PC-3 (cell line): ENCODE results near the gene TGFBI. TPM values are rescaled to one million over a fixed set of nuclear protein-coding genes. Genes with fewer than 3 reads are reported as not detected.

ENCODE experiments used
- ATAC-seq: fragments of 200-7000 bp; cut with Tn5 transposase; 2 replicates; pipeline ENCODE4 v1.9.1; 2020; ENCODE audit warnings: mild to moderate bottlenecking, moderate library complexity
- BruUV-seq: library from RNA; stranded (reverse); fragments of 400-500 nt; replicated peaks from 2 replicates; lab custom pipeline; 2021; lab: Mats Ljungman, UMichigan
- CTCF ChIA-PET: fragments of 300-600 bp; sonication (Branson Sonifier 250); formaldehyde crosslinking; loops from one replicate; lab custom pipeline; 2022; ENCODE audit warnings: antibody characterized with exemption; lab: Charles Lee
- POLR2A ChIA-PET: fragments of 300-600 bp; sonication (Branson Sonifier 250); formaldehyde crosslinking; loops from one replicate; lab custom pipeline; 2022; ENCODE audit warnings: antibody characterized with exemption; ENCODE audit not compliant: unreplicated experiment; lab: Charles Lee
- DNase-seq: peaks from one replicate; pipeline ENCODE4 v3.0.0-alpha.2; 2015
- H2AFZ ChIP-seq: fragments of 300-600 bp; sonication (generic); 2 replicates; pipeline ENCODE4 v1.6.0; 2016; ENCODE audit warnings: antibody characterized with exemption, low read length
- H3F3A ChIP-seq: fragments of 300-600 bp; sonication (generic); one replicate; pipeline ENCODE4 v1.6.0; 2017; ENCODE audit warnings: antibody characterized with exemption, low read length, control low read depth, mild to moderate bottlenecking; ENCODE audit not compliant: unreplicated experiment
- H3K27ac ChIP-seq: fragments of 300-600 bp; sonication (generic); 2 replicates; pipeline ENCODE4 v1.5.1; 2016; ENCODE audit warnings: mild to moderate bottlenecking, low read length
- H3K27me3 ChIP-seq: fragments of 300-600 bp; sonication (generic); 2 replicates; pipeline ENCODE4 v1.6.1; 2016; ENCODE audit warnings: low read length, mixed read lengths
- H3K36me3 ChIP-seq: fragments of 300-600 bp; sonication (generic); 2 replicates; pipeline ENCODE4 v1.6.1; 2016; ENCODE audit warnings: low read depth, mixed run types, low read length, mixed read lengths
- H3K4me1 ChIP-seq: fragments of 300-600 bp; sonication (generic); 2 replicates; pipeline ENCODE4 v1.5.1; 2016; ENCODE audit warnings: low read length; ENCODE audit not compliant: insufficient read depth
- H3K4me2 ChIP-seq: fragments of 300-600 bp; sonication (generic); 2 replicates; pipeline ENCODE4 v1.6.0; 2016; ENCODE audit warnings: low read length
- H3K4me3 ChIP-seq: fragments of 300-600 bp; sonication (generic); 2 replicates; pipeline ENCODE4 v1.5.1; 2016; ENCODE audit warnings: mild to moderate bottlenecking, low read length, mixed read lengths
- H3K79me2 ChIP-seq: fragments of 300-600 bp; sonication (generic); 2 replicates; pipeline ENCODE4 v1.6.1; 2017; ENCODE audit warnings: low read length, mixed read lengths
- H3K9ac ChIP-seq: fragments of 300-600 bp; sonication (generic); 2 replicates; pipeline ENCODE4 v1.6.0; 2016; ENCODE audit warnings: mild to moderate bottlenecking, low read length
- H3K9me2 ChIP-seq: fragments of 300-600 bp; sonication (generic); replicated peaks from 2 replicates; pipeline ENCODE4 v1.6.1; 2016; ENCODE audit warnings: mixed run types, low read length, mixed read lengths
- H3K9me3 ChIP-seq: fragments of 300-600 bp; sonication (generic); 2 replicates; pipeline ENCODE4 v1.6.1; 2016; ENCODE audit warnings: low read length, mixed read lengths
- H4K20me1 ChIP-seq: fragments of 300-600 bp; sonication (generic); 2 replicates; pipeline ENCODE4 v1.6.1; 2016; ENCODE audit warnings: low read length, mixed read lengths
- EZH2 ChIP-seq: fragments of 300-600 bp; sonication (generic); IDR thresholded peaks from one replicate; pipeline ENCODE4 v1.6.1; 2017; ENCODE audit warnings: antibody characterized with exemption, mild to moderate bottlenecking, low read length; ENCODE audit not compliant: unreplicated experiment
- EZH2phosphoT487 ChIP-seq: fragments of 300-600 bp; sonication (generic); IDR thresholded peaks from 2 replicates; pipeline ENCODE4 v1.6.1; 2018; ENCODE audit warnings: mild to moderate bottlenecking, antibody characterized with exemption, low read length, borderline replicate concordance
- intact Hi-C: fragments of 100-400 bp; cut with micrococcal nuclease; formaldehyde crosslinking; loops from 2 replicates; pipeline ENCODE4 v1.9.0; 2023
- total RNA-seq: library from RNA; depleted of rRNA; stranded (reverse); fragments of >200 nt; gene quantifications from 2 replicates; pipeline ENCODE4 v1.2.3, GENCODE V29; 2014
- TF ChIP-seq, protein P1 (sequence below): fragments of 300-600 bp; sonication (generic); conservative IDR thresholded peaks from 2 replicates; pipeline ENCODE4 v1.5.1; 2017; ENCODE audit warnings: antibody characterized with exemption, low read depth, mild to moderate bottlenecking, low read length

Gene TGFBI
- total RNA-seq, 1 experiment from 2014 or later: 4.8 TPM

DNA sequence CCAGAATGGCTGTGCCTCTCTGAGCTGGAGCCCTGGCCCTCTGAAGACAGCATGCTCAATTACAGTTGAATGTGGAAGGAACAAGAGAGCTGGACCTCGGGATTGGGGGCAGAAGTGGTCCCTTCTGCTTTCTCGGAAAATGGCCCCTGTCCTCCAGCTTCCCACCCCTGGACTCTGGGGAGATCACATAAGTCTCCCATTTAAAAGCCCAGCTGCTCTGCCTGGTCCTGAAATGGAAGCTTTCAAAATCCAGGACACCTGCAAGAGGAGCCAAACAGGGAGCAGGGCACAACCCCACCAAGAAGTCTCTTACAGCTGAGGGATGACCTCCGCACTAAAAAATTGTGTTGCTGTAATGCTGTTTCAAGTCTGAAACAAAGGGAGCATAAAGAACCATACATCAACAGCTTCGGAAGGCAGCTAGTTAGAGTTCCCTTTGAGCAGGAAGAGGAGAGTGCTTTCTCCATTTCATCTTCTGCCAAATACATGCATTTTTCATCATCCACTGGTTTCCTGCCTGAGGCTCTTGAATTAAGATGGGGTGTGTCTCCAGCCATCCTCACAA, 48.2 kb downstream of the TGFBI start:
- POLR2A ChIA-PET: no interaction called here

DNA sequence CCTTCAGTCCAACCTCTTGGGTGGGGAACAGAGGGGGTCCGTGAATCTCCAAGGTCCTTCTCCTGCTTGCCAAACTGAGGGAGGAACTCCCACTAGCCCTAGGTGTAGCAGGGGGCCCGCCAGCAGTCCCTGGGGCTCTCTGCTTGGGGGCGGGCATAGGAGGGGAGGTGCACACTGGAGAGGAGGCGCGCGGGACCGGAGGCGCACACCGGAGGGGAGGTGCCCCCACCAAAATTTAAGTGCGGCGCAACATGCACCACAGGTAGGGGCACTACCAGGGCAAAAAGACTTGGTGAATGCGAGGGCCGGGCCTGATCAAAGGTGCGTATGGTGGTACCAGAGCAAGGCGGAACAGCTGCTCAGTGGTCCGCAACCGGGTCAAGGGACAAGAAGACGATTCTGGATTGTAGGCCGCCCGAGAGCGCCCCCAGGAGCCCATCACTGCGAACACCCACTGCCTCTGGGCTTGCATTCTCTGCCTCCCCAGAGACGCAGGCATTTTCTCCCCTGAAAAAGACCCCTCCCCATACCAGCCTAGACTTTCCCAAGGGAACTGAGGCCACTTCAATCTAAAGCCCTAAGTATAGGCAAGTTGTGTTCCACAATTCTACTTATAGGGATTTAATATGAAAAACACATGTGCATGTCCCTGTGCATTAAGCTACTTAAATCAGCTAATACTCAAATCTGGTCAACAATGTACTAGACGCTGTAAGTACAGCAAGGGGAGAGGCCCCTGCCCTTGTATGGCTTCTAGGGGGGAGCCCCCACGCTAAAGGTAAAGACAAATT, 50.6 kb downstream of the TGFBI start:
- H4K20me1 ChIP-seq: no peaks in the 10 kb centered on the region
- intact Hi-C loops: no loop called here
- no peak overlapping the region for H3K4me3 ChIP-seq
- H3K36me3 ChIP-seq: no peaks in the 10 kb centered on the region
- POLR2A ChIA-PET: no interaction called here
- H3K9ac ChIP-seq: no peak overlapping the region
- no peak overlapping the region for H3K4me2 ChIP-seq
- ATAC-seq: no peak
- H3K79me2 ChIP-seq: no peaks in the 10 kb centered on the region
- no TSS peak for BruUV-seq
- CTCF ChIA-PET: no interaction called here
- peaks cover 16% of the 10 kb centered on the region for H3K27me3 ChIP-seq
- H3K4me1 ChIP-seq: no peaks in the 10 kb centered on the region
- H3F3A ChIP-seq: no peaks in the 10 kb centered on the region
- no peak overlapping the region for H3K27ac ChIP-seq
- H3K9me3 ChIP-seq: no peaks in the 10 kb centered on the region
- H3K9me2 ChIP-seq: no peaks in the 10 kb centered on the region
- no peak for DNase-seq
- TF ChIP-seq EZH2phosphoT487: no peak
- no peak for TF ChIP-seq EZH2
- TF ChIP-seq, protein P1, sequence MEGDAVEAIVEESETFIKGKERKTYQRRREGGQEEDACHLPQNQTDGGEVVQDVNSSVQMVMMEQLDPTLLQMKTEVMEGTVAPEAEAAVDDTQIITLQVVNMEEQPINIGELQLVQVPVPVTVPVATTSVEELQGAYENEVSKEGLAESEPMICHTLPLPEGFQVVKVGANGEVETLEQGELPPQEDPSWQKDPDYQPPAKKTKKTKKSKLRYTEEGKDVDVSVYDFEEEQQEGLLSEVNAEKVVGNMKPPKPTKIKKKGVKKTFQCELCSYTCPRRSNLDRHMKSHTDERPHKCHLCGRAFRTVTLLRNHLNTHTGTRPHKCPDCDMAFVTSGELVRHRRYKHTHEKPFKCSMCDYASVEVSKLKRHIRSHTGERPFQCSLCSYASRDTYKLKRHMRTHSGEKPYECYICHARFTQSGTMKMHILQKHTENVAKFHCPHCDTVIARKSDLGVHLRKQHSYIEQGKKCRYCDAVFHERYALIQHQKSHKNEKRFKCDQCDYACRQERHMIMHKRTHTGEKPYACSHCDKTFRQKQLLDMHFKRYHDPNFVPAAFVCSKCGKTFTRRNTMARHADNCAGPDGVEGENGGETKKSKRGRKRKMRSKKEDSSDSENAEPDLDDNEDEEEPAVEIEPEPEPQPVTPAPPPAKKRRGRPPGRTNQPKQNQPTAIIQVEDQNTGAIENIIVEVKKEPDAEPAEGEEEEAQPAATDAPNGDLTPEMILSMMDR: no peak; the same call in 1 of the 2 replicates
- H2AFZ ChIP-seq: no peak overlapping the region

More for the DNA sequence above, 48.2 kb downstream of the TGFBI start:
- TF ChIP-seq, protein P1: no peak
- TF ChIP-seq EZH2phosphoT487 (no peak), EZH2 (no peak)
- peaks cover 16% of the 10 kb centered on the region for H3K27me3 ChIP-seq
- H4K20me1 ChIP-seq: no peaks in the 10 kb centered on the region
- H3K4me3 ChIP-seq: no peak overlapping the region
- intact Hi-C loops: no loop called here
- H3K79me2 ChIP-seq: no peaks in the 10 kb centered on the region
- H3K36me3 ChIP-seq: no peaks in the 10 kb centered on the region
- CTCF ChIA-PET: no interaction called here
- no peak overlapping the region for H2AFZ ChIP-seq
- H3F3A ChIP-seq: no peaks in the 10 kb centered on the region
- H3K27ac ChIP-seq: no peak overlapping the region
- DNase-seq (no peak), ATAC-seq (no peak)
- H3K4me1 ChIP-seq: no peaks in the 10 kb centered on the region
- H3K9me2 ChIP-seq: no peaks in the 10 kb centered on the region
- H3K9me3 ChIP-seq: no peaks in the 10 kb centered on the region
- H3K4me2 ChIP-seq: no peak overlapping the region
- no peak overlapping the region for H3K9ac ChIP-seq
- BruUV-seq: no TSS peak

DNA sequence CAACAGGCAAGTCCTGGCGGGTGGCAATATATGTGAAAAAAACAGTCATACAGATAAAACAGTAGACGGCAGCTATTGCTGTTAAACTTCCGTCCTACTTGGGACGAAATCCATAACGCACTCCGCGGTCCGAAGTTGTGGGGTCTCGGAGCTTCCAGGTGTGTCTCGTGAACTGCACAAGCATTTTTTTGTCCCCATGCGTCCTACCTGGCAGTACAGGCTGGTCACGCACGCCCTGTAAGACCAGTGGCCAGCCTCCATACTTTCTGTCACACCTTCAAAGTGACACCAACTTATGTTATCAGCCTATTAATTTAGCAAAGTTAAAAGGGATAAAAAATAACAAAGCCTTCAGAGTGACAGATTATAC, 51.3 kb downstream of the TGFBI start:
- CTCF ChIA-PET: no interaction called here
- DNase-seq: no peak
- Histone ChIP-seq H3K4me1 (no peaks in the 10 kb centered on the region), H3K9me3 (no peaks in the 10 kb centered on the region), H3K4me3 (no peak overlapping the region), H2AFZ (no peak overlapping the region), H3K9me2 (no peaks in the 10 kb centered on the region), H3K79me2 (no peaks in the 10 kb centered on the region), H3K36me3 (no peaks in the 10 kb centered on the region), H3K9ac (no peak overlapping the region), H4K20me1 (no peaks in the 10 kb centered on the region), H3F3A (no peaks in the 10 kb centered on the region), H3K4me2 (no peak overlapping the region), H3K27ac (no peak overlapping the region), H3K27me3 (peaks cover 16% of the 10 kb centered on the region)
- BruUV-seq: no TSS peak
- POLR2A ChIA-PET: no interaction called here
- TF ChIP-seq, protein P1: no peak
- TF ChIP-seq EZH2phosphoT487 (no peak), EZH2 (no peak)
- no peak for ATAC-seq
- intact Hi-C loops: no loop called here
